HG03039 (cell line): ENCODE measurements around the gene HOXB1.

Experiments
- ATAC-seq: cut with Tn5 transposase; IDR thresholded peaks from one replicate; pipeline ENCODE4 v1.9.1; 2021; ENCODE audit warnings: mild to moderate bottlenecking, moderate library complexity; ENCODE audit not compliant: unreplicated experiment

Gene HOXB1

GRCh38 chr17:48555258-48556228 lies 24.7 kb upstream of the HOXB1 start:
- no peak for ATAC-seq

- ATAC-seq = no peak
Observed at GRCh38 chr17:48554412-48555257, 23.8 kb upstream of the HOXB1 start.

DNA sequence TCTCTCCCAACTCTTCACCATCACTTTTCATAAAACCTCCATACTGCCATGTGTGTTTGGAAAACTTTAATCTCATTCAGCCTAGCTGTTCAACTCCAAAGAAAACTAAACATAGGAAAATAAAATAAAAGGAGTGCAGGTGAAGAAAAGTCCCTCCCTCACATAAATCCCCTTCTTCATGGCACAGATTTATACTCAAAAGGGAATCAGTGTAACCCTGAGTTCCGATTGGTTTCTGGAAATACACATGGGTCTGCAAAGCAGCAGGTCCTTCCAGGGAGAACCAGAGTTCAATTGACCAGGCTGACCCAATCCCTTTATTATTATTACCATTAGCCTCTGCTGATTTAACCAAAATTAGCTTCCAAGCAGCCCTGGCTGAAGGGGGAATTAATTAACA lies 23.0 kb upstream of the HOXB1 start:
- ATAC-seq = no peak

DNA sequence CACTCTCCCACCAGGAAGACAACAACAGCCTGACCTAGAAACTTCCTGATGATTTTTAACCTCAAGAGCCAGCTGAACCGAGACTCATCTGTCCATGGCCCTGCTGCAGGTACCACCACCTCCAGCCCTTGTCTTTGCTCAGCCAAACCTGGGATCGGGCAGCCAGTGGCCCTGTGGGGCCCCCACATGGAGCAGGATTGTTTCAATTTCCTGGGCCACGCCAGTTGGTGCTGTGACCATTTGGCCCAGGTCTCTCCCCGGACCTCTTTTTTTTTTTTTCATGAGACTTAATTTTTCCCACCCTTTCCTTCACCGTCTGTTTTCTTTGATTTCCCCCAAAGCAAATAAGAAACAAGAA lies 22.4 kb upstream of the HOXB1 start:
- ATAC-seq = no peak

GRCh38 chr17:48552466-48553189 lies 21.8 kb upstream of the HOXB1 start:
- ATAC-seq = no peak

- no peak for ATAC-seq
Observed at GRCh38 chr17:48551596-48552465, 21.0 kb upstream of the HOXB1 start.

DNA sequence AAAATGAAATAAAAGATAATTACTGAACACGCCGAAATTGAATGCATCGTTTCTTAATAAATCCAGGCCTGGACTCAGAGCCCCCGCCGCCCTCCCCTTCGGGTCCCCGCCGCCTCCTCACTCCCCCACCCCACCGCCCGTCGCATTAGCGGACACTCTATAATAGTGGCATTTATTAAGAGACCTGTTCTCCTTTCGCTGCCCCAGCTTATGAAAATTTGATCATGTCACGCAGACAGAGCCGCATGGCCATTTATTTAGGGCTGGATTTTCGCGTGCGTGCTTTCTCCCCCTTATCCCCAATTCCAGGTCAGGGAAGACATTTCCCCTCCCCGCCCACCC lies 20.4 kb upstream of the HOXB1 start:
- no peak for ATAC-seq

GRCh38 chr17:48550502-48551213 lies 19.8 kb upstream of the HOXB1 start:
- no peak for ATAC-seq

DNA sequence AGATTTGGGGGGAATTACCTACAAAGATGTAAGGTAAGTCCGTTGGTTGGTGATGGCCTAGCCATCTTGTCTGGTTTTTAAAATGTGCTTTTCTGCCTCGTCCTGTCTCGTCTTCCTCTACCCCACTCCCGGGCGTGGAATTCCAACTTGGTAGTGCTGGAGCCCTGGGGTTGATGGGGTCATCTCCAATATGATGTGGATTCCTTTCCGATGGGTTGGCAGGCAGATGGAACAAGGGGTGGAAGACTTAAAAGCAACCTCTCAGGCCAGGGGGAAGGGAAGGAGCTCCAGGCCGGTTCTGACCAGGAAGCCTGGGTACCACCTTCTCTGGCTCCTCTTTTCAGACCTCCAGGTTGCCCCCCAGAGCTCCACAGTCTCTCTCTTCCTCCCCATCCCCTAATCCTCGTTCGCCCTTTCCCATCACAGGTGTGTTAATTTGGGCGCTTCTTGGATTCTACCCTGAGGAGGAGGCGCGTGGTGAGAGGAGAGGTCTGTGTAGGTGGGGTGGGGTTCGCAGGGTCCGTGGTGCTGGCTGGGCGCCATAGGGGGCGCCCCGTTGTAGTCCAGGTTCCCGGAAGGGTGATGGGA lies 19.2 kb upstream of the HOXB1 start:
- no peak for ATAC-seq

GRCh38 chr17:48549281-48549630 lies 18.4 kb upstream of the HOXB1 start:
- no peak for ATAC-seq

GRCh38 chr17:48548523-48549280 lies 17.9 kb upstream of the HOXB1 start:
- no peak for ATAC-seq

DNA sequence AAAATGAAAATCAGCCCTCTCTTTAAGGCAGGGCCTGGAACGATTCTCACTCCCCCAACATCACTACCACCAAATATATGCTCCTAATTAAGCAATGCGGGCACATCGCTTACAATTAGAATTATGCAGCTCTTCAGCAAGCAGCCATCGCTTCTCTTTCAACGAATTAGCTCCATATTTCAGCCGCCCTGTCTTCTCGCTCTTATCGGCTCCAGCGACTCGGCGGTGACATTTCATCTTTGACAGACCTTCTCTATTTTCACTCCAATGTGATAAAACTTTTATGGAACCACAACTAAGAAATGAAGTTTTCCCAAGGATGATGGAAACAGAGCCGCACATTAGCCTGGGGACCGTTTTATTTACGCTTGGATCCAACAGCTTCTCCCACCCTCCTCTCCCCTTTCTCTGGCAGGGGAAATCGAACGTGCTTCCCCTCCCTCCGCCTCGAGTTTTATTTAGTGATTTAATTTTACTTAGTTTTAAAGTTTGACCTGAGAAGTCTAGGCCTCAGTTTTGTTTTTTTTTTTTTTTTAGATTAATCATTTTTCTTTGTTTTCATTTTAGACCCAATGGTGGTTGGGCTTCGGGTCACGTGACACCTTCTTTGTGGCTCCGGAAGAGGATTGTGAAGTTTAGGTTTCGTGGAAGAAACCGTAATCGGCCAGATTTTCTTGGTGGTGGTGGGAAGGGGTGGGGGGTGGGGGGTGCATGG lies 17.2 kb upstream of the HOXB1 start:
- no peak for ATAC-seq

DNA sequence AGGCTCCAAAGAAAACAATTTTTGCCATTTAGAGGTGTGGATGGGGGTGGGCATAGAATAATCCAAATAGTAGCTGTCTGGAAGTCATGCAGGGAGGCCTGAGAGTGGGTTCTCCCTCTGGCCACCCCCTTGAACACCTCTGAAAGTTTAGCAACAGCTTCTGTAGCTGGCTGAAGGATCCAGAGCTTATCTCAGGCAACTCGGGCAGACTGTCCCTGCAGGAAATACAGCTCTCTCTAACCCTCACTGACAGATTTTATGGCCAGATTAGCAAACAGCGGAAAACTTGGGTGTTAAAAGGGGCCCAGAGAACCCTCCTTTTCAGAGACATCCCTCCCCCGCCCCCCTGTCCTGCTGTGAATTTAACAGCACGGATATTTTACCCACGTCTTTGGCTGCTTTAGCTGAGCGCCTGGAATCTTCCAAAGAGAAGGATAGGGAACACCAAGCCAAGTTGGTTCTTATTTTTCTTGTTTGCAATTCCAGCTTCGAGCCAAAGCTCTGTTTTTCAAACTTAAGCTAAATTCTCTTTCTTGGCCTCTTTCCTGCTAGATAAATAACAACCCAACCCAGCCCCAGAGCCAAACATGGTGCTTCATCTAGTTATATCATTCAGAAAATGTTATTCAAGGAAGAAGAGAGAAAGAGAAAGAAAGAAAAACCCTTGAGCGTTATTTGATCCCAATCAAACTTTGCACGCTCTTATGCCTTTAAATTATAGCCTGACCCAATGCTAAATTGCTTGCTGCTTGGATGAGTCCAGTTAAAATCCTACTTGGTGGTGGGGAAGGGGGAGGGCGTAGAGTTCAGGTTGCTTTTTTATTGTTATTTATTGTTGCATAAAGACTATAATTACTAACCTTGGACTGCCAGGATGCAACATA lies 16.4 kb upstream of the HOXB1 start:
- no peak for ATAC-seq

DNA sequence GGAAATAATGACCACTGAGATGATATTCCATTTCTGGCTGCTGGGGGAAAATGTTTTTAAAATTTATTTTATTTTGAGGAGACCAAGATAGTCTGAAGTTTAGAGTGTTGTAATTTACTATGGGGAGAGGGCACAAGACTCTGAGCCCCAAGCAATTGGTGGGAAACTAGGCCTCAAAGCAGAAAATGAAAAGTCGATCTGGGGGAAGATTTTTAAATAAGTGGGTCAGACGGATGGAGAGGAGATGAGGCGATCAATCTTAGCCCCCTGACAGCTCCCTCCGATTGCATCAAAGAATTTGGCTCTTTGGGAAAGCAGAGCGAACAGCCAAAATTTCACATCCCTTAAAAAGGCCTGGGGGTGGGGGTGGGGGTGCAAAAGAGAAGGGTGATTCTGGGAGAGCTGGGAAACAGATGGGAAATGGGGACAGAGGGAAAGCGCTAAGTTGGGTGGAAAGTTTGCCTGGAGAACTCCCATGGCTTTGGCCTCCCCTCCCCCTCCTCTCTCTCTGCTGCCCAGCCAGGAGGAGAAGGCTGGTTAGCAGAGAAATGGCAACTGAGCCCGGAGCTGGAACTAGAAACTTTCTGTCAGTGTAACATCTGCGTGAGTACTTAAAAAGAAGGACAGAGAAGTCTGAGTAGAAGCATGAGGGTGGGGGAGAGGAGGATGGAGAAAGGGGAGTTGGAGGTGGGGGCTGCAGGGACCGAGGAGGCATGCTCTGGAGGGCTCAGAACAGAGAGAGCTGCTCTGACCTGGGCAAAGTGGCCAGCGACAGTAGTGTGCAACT lies 15.5 kb upstream of the HOXB1 start:
- no peak for ATAC-seq

GRCh38 chr17:48545539-48545938 lies 14.7 kb upstream of the HOXB1 start:
- ATAC-seq = no peak

GRCh38 chr17:48545022-48545375 lies 14.2 kb upstream of the HOXB1 start, which contains the start of gene HOXB2:
HOXB2 (minus strand) TSS chr17:48545109; CDS start chr17:48544911, 198 bp downstream.
- ATAC-seq = no peak
